HAP-1 (cell line): ENCODE data around the gene GREM2.

Experiments
- DNase-seq, 2 experiments: peaks; one replicate each; pipeline ENCODE4 v3.0.0-alpha.2; 2016 to 2020; ENCODE audit warnings: low spot score in 2 of 2
- H3K27me3 ChIP-seq: fragments of 250-450 bp; sonication (Bioruptor Pico); 2 replicates; pipeline ENCODE4 v1.5.1; 2020; ENCODE audit warnings: low read depth, mild to moderate bottlenecking, moderate library complexity
- H3K36me3 ChIP-seq: fragments of 250-450 bp; sonication (Bioruptor Pico); replicated peaks from 2 replicates; pipeline ENCODE4 v1.5.1; 2020; ENCODE audit warnings: mild to moderate bottlenecking
- H3K4me1 ChIP-seq: fragments of 250-450 bp; sonication (Bioruptor Pico); 2 replicates; pipeline ENCODE4 v1.5.1; 2020; ENCODE audit warnings: mild to moderate bottlenecking
- H3K4me3 ChIP-seq: fragments of 250-450 bp; sonication (Bioruptor Pico); 2 replicates; pipeline ENCODE4 v1.5.1; 2020; ENCODE audit warnings: mild to moderate bottlenecking, moderate library complexity
- H3K9me3 ChIP-seq: fragments of 250-450 bp; sonication (Bioruptor Pico); 2 replicates; pipeline ENCODE4 v1.5.1; 2020; ENCODE audit warnings: mild to moderate bottlenecking, moderate library complexity
- in situ Hi-C: fragments of 300-500 bp; cut with MboI; formaldehyde crosslinking; loops from 3 replicates; pipeline ENCODE4 v1.14.3; 2020; ENCODE audit warnings: low sequenced_read_pairs, inconsistent platforms, mixed read lengths

The GREM2 gene

GRCh38 chr1:240517891-240518290, 94.1 kb downstream of the GREM2 start:
- Histone ChIP-seq H3K4me1 (no peaks in the 10 kb centered on the region), H3K36me3 (no peaks in the 10 kb centered on the region), H3K27me3 (no peaks in the 10 kb centered on the region), H3K4me3 (no peak overlapping the region), H3K9me3 (no peaks in the 10 kb centered on the region)
- DNase-seq, result no peak
- in situ Hi-C loops, result no loop called here

- Histone ChIP-seq H3K9me3 (no peaks in the 10 kb centered on the region), H3K4me3 (no peak overlapping the region), H3K4me1 (no peaks in the 10 kb centered on the region), H3K36me3 (no peaks in the 10 kb centered on the region), H3K27me3 (no peaks in the 10 kb centered on the region)
- in situ Hi-C loops, result no loop called here
- DNase-seq, result no peak
Measured at GRCh38 chr1:240516069-240516468, 95.9 kb downstream of the GREM2 start.

GRCh38 chr1:240515505-240515904, 96.5 kb downstream of the GREM2 start:
- Histone ChIP-seq H3K36me3 (no peaks in the 10 kb centered on the region), H3K27me3 (no peaks in the 10 kb centered on the region), H3K4me1 (no peaks in the 10 kb centered on the region), H3K9me3 (no peaks in the 10 kb centered on the region), H3K4me3 (no peak overlapping the region)
- no peak for DNase-seq
- in situ Hi-C loops, result no loop called here

- H3K36me3 ChIP-seq, result no peaks in the 10 kb centered on the region
- no peaks in the 10 kb centered on the region for H3K4me1 ChIP-seq
- no peaks in the 10 kb centered on the region for H3K9me3 ChIP-seq
- no peak overlapping the region for H3K4me3 ChIP-seq
- no peaks in the 10 kb centered on the region for H3K27me3 ChIP-seq
- in situ Hi-C loops, result no loop called here
- no peak for DNase-seq
Measured at GRCh38 chr1:240511789-240512188, 100.2 kb downstream of the GREM2 start.

- in situ Hi-C loops, result no loop called here
- no peak for DNase-seq
- Histone ChIP-seq H3K4me1 (no peaks in the 10 kb centered on the region), H3K4me3 (no peak overlapping the region), H3K9me3 (no peaks in the 10 kb centered on the region), H3K36me3 (no peaks in the 10 kb centered on the region), H3K27me3 (no peaks in the 10 kb centered on the region)
Measured at GRCh38 chr1:240508950-240509349, 103.0 kb downstream of the GREM2 start.

- Histone ChIP-seq H3K4me1 (no peaks in the 10 kb centered on the region), H3K36me3 (no peaks in the 10 kb centered on the region), H3K4me3 (no peak overlapping the region), H3K27me3 (no peaks in the 10 kb centered on the region), H3K9me3 (no peaks in the 10 kb centered on the region)
- in situ Hi-C loops, result no loop called here
- DNase-seq, result no peak
Measured at GRCh38 chr1:240508201-240508600, 103.8 kb downstream of the GREM2 start.

GRCh38 chr1:240506176-240506575, 105.8 kb downstream of the GREM2 start:
- Histone ChIP-seq H3K4me3 (no peak overlapping the region), H3K4me1 (no peaks in the 10 kb centered on the region), H3K36me3 (no peaks in the 10 kb centered on the region), H3K27me3 (no peaks in the 10 kb centered on the region), H3K9me3 (no peaks in the 10 kb centered on the region)
- no peak for DNase-seq
- in situ Hi-C loops, result no loop called here

GRCh38 chr1:240503558-240503957, 108.4 kb downstream of the GREM2 start:
- Histone ChIP-seq H3K27me3 (no peaks in the 10 kb centered on the region), H3K36me3 (no peaks in the 10 kb centered on the region), H3K9me3 (no peaks in the 10 kb centered on the region), H3K4me1 (no peaks in the 10 kb centered on the region), H3K4me3 (no peak overlapping the region)
- in situ Hi-C loops, result no loop called here
- DNase-seq, result no peak

- H3K9me3 ChIP-seq, result no peaks in the 10 kb centered on the region
- no peaks in the 10 kb centered on the region for H3K27me3 ChIP-seq
- no peaks in the 10 kb centered on the region for H3K4me1 ChIP-seq
- DNase-seq, result no peak
- no peaks in the 10 kb centered on the region for H3K36me3 ChIP-seq
- H3K4me3 ChIP-seq, result no peak overlapping the region
- in situ Hi-C loops, result no loop called here
Measured at GRCh38 chr1:240503036-240503435, 108.9 kb downstream of the GREM2 start.

- Histone ChIP-seq H3K9me3 (no peaks in the 10 kb centered on the region; the same call in 1 of the 2 replicates), H3K36me3 (no peaks in the 10 kb centered on the region), H3K4me1 (no peaks in the 10 kb centered on the region), H3K4me3 (no peak overlapping the region), H3K27me3 (no peaks in the 10 kb centered on the region)
- no peak for DNase-seq
- in situ Hi-C loops, result no loop called here
Measured at GRCh38 chr1:240501115-240501514, 110.8 kb downstream of the GREM2 start.

GRCh38 chr1:240500647-240501046, 111.3 kb downstream of the GREM2 start:
- Histone ChIP-seq H3K36me3 (no peaks in the 10 kb centered on the region), H3K27me3 (no peaks in the 10 kb centered on the region), H3K4me1 (no peaks in the 10 kb centered on the region), H3K9me3 (no peaks in the 10 kb centered on the region; the same call in 1 of the 2 replicates), H3K4me3 (no peak overlapping the region)
- DNase-seq, result no peak
- in situ Hi-C loops, result no loop called here

GRCh38 chr1:240499012-240499411, 112.9 kb downstream of the GREM2 start:
- H3K9me3 ChIP-seq, result no peaks in the 10 kb centered on the region; the same call in 1 of the 2 replicates
- DNase-seq, result no peak
- in situ Hi-C loops, result no loop called here

GRCh38 chr1:240498335-240498734, 113.6 kb downstream of the GREM2 start:
- H3K9me3 ChIP-seq, result no peaks in the 10 kb centered on the region; the same call in 1 of the 2 replicates
- H3K27me3 ChIP-seq, result no peaks in the 10 kb centered on the region
- H3K4me1 ChIP-seq, result no peaks in the 10 kb centered on the region
- H3K36me3 ChIP-seq, result no peaks in the 10 kb centered on the region
- DNase-seq, result no peak
- H3K4me3 ChIP-seq, result no peak overlapping the region
- in situ Hi-C loops, result no loop called here

More at GRCh38 chr1:240499012-240499411, 112.9 kb downstream of the GREM2 start:
- no peaks in the 10 kb centered on the region for H3K36me3 ChIP-seq
- no peak overlapping the region for H3K4me3 ChIP-seq
- H3K27me3 ChIP-seq, result no peaks in the 10 kb centered on the region
- no peaks in the 10 kb centered on the region for H3K4me1 ChIP-seq

- H3K4me3 ChIP-seq, result no peak overlapping the region
Measured at GRCh38 chr1:240497908-240498307, 114.0 kb downstream of the GREM2 start.

GRCh38 chr1:240496941-240497340, 115.0 kb downstream of the GREM2 start:
- H3K4me3 ChIP-seq, result no peak overlapping the region
- H3K27me3 ChIP-seq, result no peaks in the 10 kb centered on the region

More at GRCh38 chr1:240497908-240498307, 114.0 kb downstream of the GREM2 start:
- no peaks in the 10 kb centered on the region for H3K27me3 ChIP-seq
- H3K4me1 ChIP-seq, result no peaks in the 10 kb centered on the region
- no peak for DNase-seq
- in situ Hi-C loops, result no loop called here
- H3K9me3 ChIP-seq, result no peaks in the 10 kb centered on the region; the same call in 1 of the 2 replicates
- H3K36me3 ChIP-seq, result no peaks in the 10 kb centered on the region

More at GRCh38 chr1:240496941-240497340, 115.0 kb downstream of the GREM2 start:
- Histone ChIP-seq H3K36me3 (no peaks in the 10 kb centered on the region), H3K4me1 (no peaks in the 10 kb centered on the region), H3K9me3 (no peaks in the 10 kb centered on the region; the same call in 1 of the 2 replicates)
- DNase-seq, result no peak
- in situ Hi-C loops, result no loop called here
